Brain microvascular endothelial cell (primary cell): Measurements from ENCODE around the gene C16orf92.

ENCODE experiments used
- DNase-seq: peaks from one replicate; pipeline ENCODE4 v3.0.0-alpha.2; 2020
- H3K27ac ChIP-seq: fragments of 250-450 bp; sonication (Bioruptor Pico); 2 replicates; pipeline ENCODE4 v1.5.1; 2020; ENCODE audit warnings: mild to moderate bottlenecking, moderate library complexity
- H3K27me3 ChIP-seq: fragments of 250-450 bp; sonication (Bioruptor Pico); replicated peaks from 2 replicates; pipeline ENCODE4 v1.5.1; 2020; ENCODE audit warnings: mild to moderate bottlenecking
- H3K36me3 ChIP-seq: fragments of 250-450 bp; sonication (Bioruptor Pico); replicated peaks from 2 replicates; pipeline ENCODE4 v1.5.1; 2020; ENCODE audit warnings: mild to moderate bottlenecking
- H3K4me3 ChIP-seq: 2 replicates; pipeline ENCODE4 v1.5.1; 2011; ENCODE audit warnings: low read depth, mild to moderate bottlenecking, control low read depth, low read length, moderate library complexity
- CTCF ChIP-seq: IDR thresholded peaks from 2 replicates; pipeline ENCODE4 v1.5.1; 2011; ENCODE audit warnings: low read depth, mild to moderate bottlenecking, moderate library complexity, low read length, control low read depth, inconsistent platforms; ENCODE audit errors: missing control alignments
- in situ Hi-C: cut with HindIII; loops from 2 replicates; pipeline ENCODE4 v1.10.0; 2017; ENCODE audit warnings: low sequenced_read_pairs, low pct_ligation_motif_present

The C16orf92 gene

GRCh38 chr16:29994600-29995323, 28.2 kb upstream of the C16orf92 start:
- Histone ChIP-seq H3K27me3 (no peaks in the 10 kb centered on the region), H3K27ac (peak overlapping the region; percentile 74), H3K36me3 (peaks cover 35% of the 10 kb centered on the region), H3K4me3 (peak overlapping the region; percentile 97)
- in situ Hi-C loops, result no loop called here
- DNase-seq, result peak; percentile 30
- TF ChIP-seq CTCF, result no peak

GRCh38 chr16:29995324-29995910, 27.6 kb upstream of the C16orf92 start, which contains the start of gene HIRIP3:
Gene HIRIP3 (minus strand): TSS chr16:29995617. CDS start chr16:29995605, 12 bp downstream.
- Histone ChIP-seq H3K36me3 (peaks cover 29% of the 10 kb centered on the region), H3K27me3 (no peaks in the 10 kb centered on the region), H3K27ac (peak within 1 kb of the TSS; percentile 74), H3K4me3 (peak within 1 kb of the TSS; percentile 97)
- no peak for TF ChIP-seq CTCF
- DNase-seq, result peak; percentile 60
- in situ Hi-C loops, result no loop called here

- TF ChIP-seq CTCF, result no peak
- Histone ChIP-seq H3K27me3 (no peaks in the 10 kb centered on the region), H3K36me3 (peaks cover 22% of the 10 kb centered on the region), H3K27ac (peak within 1 kb of the TSS; percentile 74), H3K4me3 (peak within 1 kb of the TSS; percentile 97)
- DNase-seq, result peak; percentile 90
- in situ Hi-C loops, result no loop called here
Measured at GRCh38 chr16:29995911-29996765, 26.9 kb upstream of the C16orf92 start, which contains the start of gene INO80E. Gene INO80E (plus strand): TSS chr16:29996241. CDS start chr16:29996311, 70 bp downstream.

GRCh38 chr16:29996766-29997250, 26.2 kb upstream of the C16orf92 start:
- peaks cover 16% of the 10 kb centered on the region for H3K36me3 ChIP-seq
- no peak overlapping the region for H3K27ac ChIP-seq
- TF ChIP-seq CTCF, result no peak
- DNase-seq, result no peak
- in situ Hi-C loops, result no loop called here
- H3K4me3 ChIP-seq, result peak overlapping the region; percentile 97
- no peaks in the 10 kb centered on the region for H3K27me3 ChIP-seq

GRCh38 chr16:29999605-30000004, 23.4 kb upstream of the C16orf92 start:
- no peak overlapping the region for H3K27ac ChIP-seq
- in situ Hi-C loops, result no loop called here
- no peak overlapping the region for H3K4me3 ChIP-seq
- H3K27me3 ChIP-seq, result no peaks in the 10 kb centered on the region
- no peaks in the 10 kb centered on the region for H3K36me3 ChIP-seq
- no peak for DNase-seq
- TF ChIP-seq CTCF, result no peak
